ENCODE data around the gene CD209.

DNA sequence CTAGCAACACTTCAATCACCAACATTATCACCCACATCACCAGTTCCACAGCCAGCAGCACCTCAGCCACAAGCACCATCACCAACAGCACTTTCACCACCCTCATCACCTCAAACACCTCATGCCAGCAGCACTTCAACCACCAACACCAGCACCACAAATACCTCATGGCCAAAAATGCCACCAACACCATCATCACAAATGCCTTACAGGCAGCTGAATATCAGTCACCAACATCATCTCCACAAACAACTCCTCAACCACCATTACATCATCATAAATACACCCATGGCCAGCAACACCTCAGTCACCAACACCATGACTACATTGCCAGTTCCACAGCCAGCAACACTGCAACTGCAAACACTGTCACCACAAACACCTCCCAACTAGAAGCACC lies 55.8 kb downstream of the CD209 start:
- TF ChIP-seq, protein P1, sequence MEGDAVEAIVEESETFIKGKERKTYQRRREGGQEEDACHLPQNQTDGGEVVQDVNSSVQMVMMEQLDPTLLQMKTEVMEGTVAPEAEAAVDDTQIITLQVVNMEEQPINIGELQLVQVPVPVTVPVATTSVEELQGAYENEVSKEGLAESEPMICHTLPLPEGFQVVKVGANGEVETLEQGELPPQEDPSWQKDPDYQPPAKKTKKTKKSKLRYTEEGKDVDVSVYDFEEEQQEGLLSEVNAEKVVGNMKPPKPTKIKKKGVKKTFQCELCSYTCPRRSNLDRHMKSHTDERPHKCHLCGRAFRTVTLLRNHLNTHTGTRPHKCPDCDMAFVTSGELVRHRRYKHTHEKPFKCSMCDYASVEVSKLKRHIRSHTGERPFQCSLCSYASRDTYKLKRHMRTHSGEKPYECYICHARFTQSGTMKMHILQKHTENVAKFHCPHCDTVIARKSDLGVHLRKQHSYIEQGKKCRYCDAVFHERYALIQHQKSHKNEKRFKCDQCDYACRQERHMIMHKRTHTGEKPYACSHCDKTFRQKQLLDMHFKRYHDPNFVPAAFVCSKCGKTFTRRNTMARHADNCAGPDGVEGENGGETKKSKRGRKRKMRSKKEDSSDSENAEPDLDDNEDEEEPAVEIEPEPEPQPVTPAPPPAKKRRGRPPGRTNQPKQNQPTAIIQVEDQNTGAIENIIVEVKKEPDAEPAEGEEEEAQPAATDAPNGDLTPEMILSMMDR (IDR thresholded peaks at IDR 0.05 in 2 of 3, conservative IDR thresholded peaks at IDR 0.05 in 1 of 3; ENCODE audit: insufficient read depth in 2 of 3, low read depth in 1 of 3, low read length in 3 of 3), result no peak
- TF ChIP-seq, protein P2, sequence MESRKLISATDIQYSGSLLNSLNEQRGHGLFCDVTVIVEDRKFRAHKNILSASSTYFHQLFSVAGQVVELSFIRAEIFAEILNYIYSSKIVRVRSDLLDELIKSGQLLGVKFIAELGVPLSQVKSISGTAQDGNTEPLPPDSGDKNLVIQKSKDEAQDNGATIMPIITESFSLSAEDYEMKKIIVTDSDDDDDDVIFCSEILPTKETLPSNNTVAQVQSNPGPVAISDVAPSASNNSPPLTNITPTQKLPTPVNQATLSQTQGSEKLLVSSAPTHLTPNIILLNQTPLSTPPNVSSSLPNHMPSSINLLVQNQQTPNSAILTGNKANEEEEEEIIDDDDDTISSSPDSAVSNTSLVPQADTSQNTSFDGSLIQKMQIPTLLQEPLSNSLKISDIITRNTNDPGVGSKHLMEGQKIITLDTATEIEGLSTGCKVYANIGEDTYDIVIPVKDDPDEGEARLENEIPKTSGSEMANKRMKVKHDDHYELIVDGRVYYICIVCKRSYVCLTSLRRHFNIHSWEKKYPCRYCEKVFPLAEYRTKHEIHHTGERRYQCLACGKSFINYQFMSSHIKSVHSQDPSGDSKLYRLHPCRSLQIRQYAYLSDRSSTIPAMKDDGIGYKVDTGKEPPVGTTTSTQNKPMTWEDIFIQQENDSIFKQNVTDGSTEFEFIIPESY (CRISPR knock-in tag; IDR thresholded peaks at IDR 0.05), result no peak
- TF ChIP-seq ZNF316 (IDR thresholded peaks at IDR 0.05) (no peak), EWSR1 (IDR thresholded peaks at IDR 0.05; ENCODE audit: borderline replicate concordance, low read depth, partially characterized antibody) (no peak), POLR2A (conservative IDR thresholded peaks at IDR 0.05) (no peak), PHB (CRISPR knock-in tag; IDR thresholded peaks at IDR 0.05) (no peak), ZNF764 (CRISPR knock-in tag; IDR thresholded peaks at IDR 0.05; ENCODE audit: low read depth) (no peak), MXI1 (IDR thresholded peaks at IDR 0.05; ENCODE audit: low read depth, low read length) (no peak), KLF6 (CRISPR knock-in tag; IDR thresholded peaks at IDR 0.05; ENCODE audit: borderline replicate concordance) (no peak), POLR2AphosphoS5 (IDR thresholded peaks at IDR 0.05; ENCODE audit: control insufficient read depth, insufficient read depth, low read depth, low read length) (no peak), RBM22 (IDR thresholded peaks at IDR 0.05; ENCODE audit: low read depth, low read length, poor library complexity, severe bottlenecking) (no peak)
- TF ChIP-seq, protein P3, sequence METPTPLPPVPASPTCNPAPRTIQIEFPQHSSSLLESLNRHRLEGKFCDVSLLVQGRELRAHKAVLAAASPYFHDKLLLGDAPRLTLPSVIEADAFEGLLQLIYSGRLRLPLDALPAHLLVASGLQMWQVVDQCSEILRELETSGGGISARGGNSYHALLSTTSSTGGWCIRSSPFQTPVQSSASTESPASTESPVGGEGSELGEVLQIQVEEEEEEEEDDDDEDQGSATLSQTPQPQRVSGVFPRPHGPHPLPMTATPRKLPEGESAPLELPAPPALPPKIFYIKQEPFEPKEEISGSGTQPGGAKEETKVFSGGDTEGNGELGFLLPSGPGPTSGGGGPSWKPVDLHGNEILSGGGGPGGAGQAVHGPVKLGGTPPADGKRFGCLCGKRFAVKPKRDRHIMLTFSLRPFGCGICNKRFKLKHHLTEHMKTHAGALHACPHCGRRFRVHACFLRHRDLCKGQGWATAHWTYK (CRISPR knock-in tag; IDR thresholded peaks at IDR 0.05), result no peak
- TF ChIP-seq, protein P4, sequence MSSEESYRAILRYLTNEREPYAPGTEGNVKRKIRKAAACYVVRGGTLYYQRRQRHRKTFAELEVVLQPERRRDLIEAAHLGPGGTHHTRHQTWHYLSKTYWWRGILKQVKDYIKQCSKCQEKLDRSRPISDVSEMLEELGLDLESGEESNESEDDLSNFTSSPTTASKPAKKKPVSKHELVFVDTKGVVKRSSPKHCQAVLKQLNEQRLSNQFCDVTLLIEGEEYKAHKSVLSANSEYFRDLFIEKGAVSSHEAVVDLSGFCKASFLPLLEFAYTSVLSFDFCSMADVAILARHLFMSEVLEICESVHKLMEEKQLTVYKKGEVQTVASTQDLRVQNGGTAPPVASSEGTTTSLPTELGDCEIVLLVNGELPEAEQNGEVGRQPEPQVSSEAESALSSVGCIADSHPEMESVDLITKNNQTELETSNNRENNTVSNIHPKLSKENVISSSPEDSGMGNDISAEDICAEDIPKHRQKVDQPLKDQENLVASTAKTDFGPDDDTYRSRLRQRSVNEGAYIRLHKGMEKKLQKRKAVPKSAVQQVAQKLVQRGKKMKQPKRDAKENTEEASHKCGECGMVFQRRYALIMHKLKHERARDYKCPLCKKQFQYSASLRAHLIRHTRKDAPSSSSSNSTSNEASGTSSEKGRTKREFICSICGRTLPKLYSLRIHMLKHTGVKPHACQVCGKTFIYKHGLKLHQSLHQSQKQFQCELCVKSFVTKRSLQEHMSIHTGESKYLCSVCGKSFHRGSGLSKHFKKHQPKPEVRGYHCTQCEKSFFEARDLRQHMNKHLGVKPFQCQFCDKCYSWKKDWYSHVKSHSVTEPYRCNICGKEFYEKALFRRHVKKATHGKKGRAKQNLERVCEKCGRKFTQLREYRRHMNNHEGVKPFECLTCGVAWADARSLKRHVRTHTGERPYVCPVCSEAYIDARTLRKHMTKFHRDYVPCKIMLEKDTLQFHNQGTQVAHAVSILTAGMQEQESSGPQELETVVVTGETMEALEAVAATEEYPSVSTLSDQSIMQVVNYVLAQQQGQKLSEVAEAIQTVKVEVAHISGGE (CRISPR knock-in tag; IDR thresholded peaks at IDR 0.05), result no peak

All from K562 (cell line).